Measurements from ENCODE around the gene ZNF581.

DNA sequence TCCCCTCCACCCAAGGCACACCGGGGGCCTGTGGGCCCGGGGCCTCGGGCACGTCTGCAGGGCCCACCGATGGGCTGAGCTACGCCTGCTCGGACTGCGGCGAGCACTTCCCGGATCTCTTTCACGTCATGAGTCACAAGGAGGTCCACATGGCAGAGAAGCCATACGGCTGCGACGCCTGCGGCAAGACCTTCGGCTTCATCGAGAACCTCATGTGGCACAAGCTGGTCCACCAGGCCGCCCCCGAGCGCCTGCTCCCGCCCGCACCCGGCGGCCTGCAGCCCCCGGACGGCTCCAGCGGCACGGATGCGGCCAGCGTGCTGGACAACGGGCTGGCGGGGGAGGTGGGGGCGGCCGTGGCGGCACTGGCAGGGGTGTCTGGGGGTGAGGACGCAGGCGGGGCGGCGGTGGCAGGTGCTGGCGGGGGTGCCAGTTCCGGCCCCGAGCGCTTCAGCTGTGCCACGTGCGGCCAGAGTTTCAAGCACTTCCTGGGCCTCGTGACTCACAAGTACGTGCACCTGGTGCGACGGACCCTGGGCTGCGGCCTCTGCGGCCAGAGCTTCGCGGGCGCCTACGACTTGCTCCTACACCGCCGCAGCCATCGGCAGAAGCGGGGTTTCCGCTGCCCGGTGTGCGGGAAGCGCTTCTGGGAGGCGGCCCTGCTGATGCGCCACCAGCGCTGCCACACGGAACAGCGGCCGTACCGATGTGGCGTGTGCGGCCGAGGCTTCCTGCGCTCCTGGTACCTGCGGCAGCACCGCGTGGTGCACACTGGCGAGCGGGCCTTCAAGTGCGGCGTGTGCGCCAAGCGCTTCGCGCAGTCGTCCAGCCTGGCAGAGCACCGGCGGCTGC is 27.7 kb upstream of the ZNF581 start:
- TF ChIP-seq, protein P1, sequence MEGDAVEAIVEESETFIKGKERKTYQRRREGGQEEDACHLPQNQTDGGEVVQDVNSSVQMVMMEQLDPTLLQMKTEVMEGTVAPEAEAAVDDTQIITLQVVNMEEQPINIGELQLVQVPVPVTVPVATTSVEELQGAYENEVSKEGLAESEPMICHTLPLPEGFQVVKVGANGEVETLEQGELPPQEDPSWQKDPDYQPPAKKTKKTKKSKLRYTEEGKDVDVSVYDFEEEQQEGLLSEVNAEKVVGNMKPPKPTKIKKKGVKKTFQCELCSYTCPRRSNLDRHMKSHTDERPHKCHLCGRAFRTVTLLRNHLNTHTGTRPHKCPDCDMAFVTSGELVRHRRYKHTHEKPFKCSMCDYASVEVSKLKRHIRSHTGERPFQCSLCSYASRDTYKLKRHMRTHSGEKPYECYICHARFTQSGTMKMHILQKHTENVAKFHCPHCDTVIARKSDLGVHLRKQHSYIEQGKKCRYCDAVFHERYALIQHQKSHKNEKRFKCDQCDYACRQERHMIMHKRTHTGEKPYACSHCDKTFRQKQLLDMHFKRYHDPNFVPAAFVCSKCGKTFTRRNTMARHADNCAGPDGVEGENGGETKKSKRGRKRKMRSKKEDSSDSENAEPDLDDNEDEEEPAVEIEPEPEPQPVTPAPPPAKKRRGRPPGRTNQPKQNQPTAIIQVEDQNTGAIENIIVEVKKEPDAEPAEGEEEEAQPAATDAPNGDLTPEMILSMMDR (IDR thresholded peaks at IDR 0.05): no peak
- no peak for TF ChIP-seq POLR2A (IDR thresholded peaks at IDR 0.05)

Data from thyroid gland (tissue), 4 donors.